IPS-20b (cell line): ENCODE results near the gene JAZF1.

Source experiments
- H3K27ac ChIP-seq: one replicate; pipeline ENCODE4 v1.5.1; 2013; ENCODE audit warnings: low read length
- H3K27me3 ChIP-seq: 2 replicates; pipeline ENCODE4 v1.6.1; 2013; ENCODE audit warnings: mild to moderate bottlenecking, low read length, inconsistent platforms; ENCODE audit not compliant: insufficient read depth
- H3K36me3 ChIP-seq: 2 replicates; pipeline ENCODE4 v1.6.1; 2013; ENCODE audit warnings: low read depth, mild to moderate bottlenecking, inconsistent platforms, low read length, moderate library complexity; ENCODE audit not compliant: insufficient read depth
- H3K4me1 ChIP-seq: 2 replicates; pipeline ENCODE4 v1.6.1; 2013; ENCODE audit warnings: mild to moderate bottlenecking, control low read depth, inconsistent platforms, low read length, moderate library complexity; ENCODE audit not compliant: insufficient read depth
- H3K4me3 ChIP-seq: 2 replicates; pipeline ENCODE4 v1.5.1; 2013; ENCODE audit warnings: mild to moderate bottlenecking, low read length, inconsistent platforms
- H3K9ac ChIP-seq: 2 replicates; pipeline ENCODE4 v1.6.1; 2013; ENCODE audit warnings: low read depth, mild to moderate bottlenecking, inconsistent platforms, low read length, moderate library complexity
- H3K9me3 ChIP-seq: 2 replicates; pipeline ENCODE4 v1.6.1; 2013; ENCODE audit warnings: mild to moderate bottlenecking, low read depth, low read length, inconsistent platforms; ENCODE audit not compliant: insufficient read depth

The JAZF1 gene

DNA sequence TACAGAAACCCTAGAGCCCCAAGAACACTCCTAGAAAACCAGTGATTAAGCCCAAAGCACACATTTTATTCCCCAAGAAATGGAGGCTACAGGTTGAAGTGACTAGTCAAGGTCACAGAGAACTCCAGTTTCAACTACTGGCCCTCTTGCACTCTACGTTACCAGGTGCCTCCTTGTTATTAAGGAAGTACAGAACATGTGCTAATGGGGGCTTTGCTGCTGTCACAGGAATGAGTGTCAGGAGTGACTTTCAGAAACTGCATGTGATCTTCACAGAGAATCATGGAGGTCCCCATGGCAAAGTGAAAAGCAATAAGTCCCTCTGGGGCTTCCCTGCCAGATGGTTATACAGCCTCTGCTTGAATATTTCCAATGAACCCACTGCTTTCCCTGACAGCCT, 19.3 kb downstream of the JAZF1 start:
- no peaks in the 10 kb centered on the region for H3K9me3 ChIP-seq
- peaks cover 11% of the 10 kb centered on the region for H3K4me1 ChIP-seq
- H3K9ac ChIP-seq, result no peak overlapping the region
- H3K36me3 ChIP-seq, result no peaks in the 10 kb centered on the region
- H3K4me3 ChIP-seq, result no peak overlapping the region
- H3K27me3 ChIP-seq, result no peaks in the 10 kb centered on the region
- H3K27ac ChIP-seq, result no peak overlapping the region

DNA sequence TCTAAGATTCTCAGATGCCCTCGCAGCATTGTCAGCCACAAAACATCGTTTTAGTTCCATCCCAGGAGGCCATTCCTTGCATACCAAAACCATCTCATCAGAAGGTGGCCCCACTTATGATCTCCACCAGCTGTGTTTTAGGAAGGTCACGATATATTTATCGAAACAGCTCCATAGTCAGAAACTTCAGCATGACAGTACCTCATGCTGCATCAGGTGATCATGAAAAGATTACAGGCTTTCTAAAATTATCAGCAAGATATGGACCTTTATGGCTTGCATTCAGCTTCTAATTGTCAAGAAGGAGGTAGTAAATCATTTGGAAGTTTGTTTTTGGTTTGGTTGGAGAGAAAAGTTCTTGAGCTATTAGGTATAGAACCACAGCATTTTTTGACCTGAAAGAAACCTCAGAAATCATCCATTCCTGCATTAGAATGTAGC, 20.0 kb downstream of the JAZF1 start:
- no peak overlapping the region for H3K4me3 ChIP-seq
- no peaks in the 10 kb centered on the region for H3K27me3 ChIP-seq
- H3K9me3 ChIP-seq, result no peaks in the 10 kb centered on the region
- H3K4me1 ChIP-seq, result peaks cover 11% of the 10 kb centered on the region
- H3K9ac ChIP-seq, result no peak overlapping the region
- no peak overlapping the region for H3K27ac ChIP-seq
- H3K36me3 ChIP-seq, result no peaks in the 10 kb centered on the region

DNA sequence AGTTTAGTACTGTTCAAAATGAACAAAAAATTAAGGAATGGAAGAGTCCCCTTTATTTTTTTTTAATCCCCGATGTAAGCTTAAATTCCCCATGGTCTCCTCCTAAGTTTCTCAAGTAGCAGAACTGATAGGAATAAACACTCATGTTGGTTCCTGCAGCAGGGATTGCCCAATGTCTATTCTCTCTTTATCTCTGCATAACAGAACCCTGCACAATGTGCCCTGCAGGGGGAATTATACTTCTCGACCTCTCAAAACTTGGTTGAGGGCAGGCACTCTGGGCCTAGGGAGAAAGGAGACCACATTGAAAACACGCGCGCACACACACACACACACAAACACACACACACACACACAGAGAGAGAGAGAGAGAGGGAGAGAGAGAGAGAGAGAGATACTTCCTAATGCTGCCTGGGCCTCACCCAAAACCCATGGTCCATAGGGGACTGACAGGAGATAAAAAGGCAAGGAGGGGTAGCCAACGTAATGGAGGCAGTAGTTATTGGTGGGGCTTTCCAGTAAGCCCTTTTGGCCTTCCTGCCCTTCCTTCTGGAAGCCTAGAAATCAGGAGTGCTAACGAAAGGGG, 22.7 kb downstream of the JAZF1 start:
- Histone ChIP-seq H3K4me1 (peaks cover 11% of the 10 kb centered on the region), H3K4me3 (no peak overlapping the region), H3K27ac (no peak overlapping the region), H3K36me3 (no peaks in the 10 kb centered on the region), H3K9me3 (no peaks in the 10 kb centered on the region), H3K9ac (no peak overlapping the region), H3K27me3 (no peaks in the 10 kb centered on the region)

DNA sequence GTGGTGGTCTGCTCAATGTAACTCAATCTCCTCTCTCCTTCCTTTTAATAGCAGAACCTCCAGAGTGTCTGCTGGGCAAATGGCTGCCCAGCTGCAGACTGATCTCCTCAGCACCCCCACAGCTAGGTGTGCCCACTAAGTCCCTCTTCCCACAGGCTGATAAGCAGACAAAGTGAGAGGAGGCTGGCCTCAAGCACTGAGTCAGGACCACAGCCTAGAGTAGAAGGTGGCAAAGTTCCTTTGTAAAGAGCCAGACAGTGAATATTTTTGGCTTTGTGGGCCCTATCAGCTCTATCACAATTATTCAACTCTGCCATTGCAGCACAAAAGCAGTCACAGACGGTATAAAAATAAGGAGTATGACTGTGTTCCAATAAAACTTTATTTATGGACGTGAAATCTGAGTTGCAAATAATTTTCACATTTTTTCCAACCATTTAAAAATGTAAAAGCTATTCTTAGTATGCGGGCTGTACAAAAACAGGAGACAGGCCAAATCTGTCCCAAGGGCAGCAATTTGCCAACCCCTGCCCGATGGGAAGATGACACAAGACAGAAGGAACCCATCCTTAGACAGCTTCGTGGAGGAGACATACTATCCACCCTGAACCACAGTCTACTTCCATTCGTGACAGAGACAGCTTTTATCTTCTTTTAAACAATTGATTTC, 23.4 kb downstream of the JAZF1 start:
- no peak overlapping the region for H3K27ac ChIP-seq
- H3K4me3 ChIP-seq, result no peak overlapping the region
- H3K36me3 ChIP-seq, result no peaks in the 10 kb centered on the region
- no peaks in the 10 kb centered on the region for H3K9me3 ChIP-seq
- peaks cover 11% of the 10 kb centered on the region for H3K4me1 ChIP-seq
- no peaks in the 10 kb centered on the region for H3K27me3 ChIP-seq
- H3K9ac ChIP-seq, result no peak overlapping the region

DNA sequence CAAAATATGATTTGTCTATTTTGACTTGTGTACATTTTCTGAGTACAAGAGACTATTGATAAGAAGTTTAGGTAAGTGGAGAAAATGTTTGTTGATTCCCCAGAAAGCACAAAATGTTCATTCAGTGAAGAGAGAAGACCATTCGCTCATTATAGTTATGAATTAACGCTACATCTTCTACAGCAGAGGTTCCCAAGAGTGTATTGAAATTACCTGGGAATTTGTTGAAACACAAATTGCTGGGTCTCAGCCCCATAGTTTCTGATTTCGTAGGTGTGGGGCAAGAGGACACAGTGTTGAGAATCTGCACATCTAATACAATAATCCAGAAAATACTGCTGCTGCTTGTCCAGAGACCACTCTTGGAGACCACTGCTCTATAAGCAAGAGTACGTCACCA, 24.2 kb downstream of the JAZF1 start:
- peaks cover 11% of the 10 kb centered on the region for H3K4me1 ChIP-seq
- no peaks in the 10 kb centered on the region for H3K27me3 ChIP-seq
- H3K9ac ChIP-seq, result no peak overlapping the region
- no peak overlapping the region for H3K4me3 ChIP-seq
- no peak overlapping the region for H3K27ac ChIP-seq
- H3K36me3 ChIP-seq, result no peaks in the 10 kb centered on the region
- H3K9me3 ChIP-seq, result no peaks in the 10 kb centered on the region

DNA sequence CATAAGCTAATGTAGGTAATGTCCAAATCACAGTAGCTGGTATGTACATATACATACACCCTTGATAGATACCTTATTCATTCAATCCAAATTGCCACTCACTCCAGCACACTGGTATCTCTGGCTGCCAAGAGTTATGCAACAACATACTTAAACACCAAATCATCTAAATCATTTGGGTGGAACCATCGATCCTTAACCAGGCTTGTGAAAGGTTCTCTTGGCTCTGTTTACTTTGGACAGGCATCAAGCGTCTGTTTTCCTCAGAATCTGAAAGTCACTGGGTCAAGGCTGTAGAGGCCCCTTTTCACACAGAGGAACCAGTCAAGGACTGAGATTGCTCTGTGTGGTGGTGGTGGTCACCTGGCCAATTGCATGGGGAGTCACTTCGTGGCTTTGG, 24.6 kb downstream of the JAZF1 start:
- H3K27ac ChIP-seq, result no peak overlapping the region
- no peaks in the 10 kb centered on the region for H3K27me3 ChIP-seq
- H3K4me3 ChIP-seq, result no peak overlapping the region
- peaks cover 11% of the 10 kb centered on the region for H3K4me1 ChIP-seq
- H3K9me3 ChIP-seq, result no peaks in the 10 kb centered on the region
- no peaks in the 10 kb centered on the region for H3K36me3 ChIP-seq
- no peak overlapping the region for H3K9ac ChIP-seq

DNA sequence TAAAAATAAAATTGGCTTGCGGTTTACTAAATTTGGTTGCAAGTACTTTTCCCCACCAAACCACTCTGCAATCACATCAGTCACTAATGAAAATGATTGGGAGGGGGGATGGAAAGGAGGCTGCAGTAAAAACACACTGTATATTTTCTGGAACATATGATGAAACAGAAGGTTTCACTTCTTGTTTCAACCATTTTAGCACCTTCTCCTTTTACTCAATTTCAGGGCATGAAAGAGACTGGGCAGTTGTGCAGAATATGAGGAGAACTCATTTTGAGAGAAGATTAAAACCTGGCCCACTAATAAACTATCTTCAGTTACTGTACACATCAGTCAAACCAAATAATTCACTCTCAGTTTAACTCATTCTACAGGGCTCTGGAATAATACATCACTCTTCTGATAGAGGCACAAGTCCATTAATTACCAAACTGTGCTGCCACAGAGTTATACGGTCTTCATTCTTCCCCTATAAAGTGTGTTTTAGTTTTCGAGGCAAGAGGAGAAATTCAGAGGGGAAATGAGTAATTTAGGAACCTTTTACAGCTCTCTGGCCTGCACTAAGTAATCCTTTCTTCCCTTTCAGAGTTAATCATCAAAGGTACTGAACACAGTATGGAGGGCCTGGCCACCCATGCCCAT, 25.5 kb downstream of the JAZF1 start:
- no peaks in the 10 kb centered on the region for H3K36me3 ChIP-seq
- H3K9ac ChIP-seq, result no peak overlapping the region
- H3K4me3 ChIP-seq, result no peak overlapping the region
- H3K27me3 ChIP-seq, result no peaks in the 10 kb centered on the region
- H3K4me1 ChIP-seq, result peaks cover 5% of the 10 kb centered on the region; the same call in 1 of the 2 replicates
- no peaks in the 10 kb centered on the region for H3K9me3 ChIP-seq
- H3K27ac ChIP-seq, result no peak overlapping the region

DNA sequence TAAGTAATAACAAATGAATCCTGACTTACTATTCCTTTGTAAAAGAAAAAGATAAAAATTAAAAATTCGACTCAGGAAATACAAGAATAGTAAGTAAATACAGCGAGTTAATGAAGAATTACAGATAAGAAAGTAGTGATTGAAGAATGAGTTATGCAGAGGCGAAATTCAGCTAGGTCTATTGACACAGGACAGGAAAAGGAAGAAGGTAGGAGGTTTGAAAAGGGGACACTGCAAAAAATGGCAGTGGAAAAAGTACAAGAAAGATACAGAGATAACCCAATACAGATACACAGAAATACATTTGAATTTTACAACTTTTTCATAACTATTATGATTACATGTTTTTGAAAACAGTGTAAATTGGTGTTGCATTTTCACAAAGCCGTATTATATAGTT, 28.0 kb downstream of the JAZF1 start:
- Histone ChIP-seq H3K9ac (no peak overlapping the region), H3K4me1 (peaks cover 8% of the 10 kb centered on the region; the same call in 1 of the 2 replicates), H3K27ac (no peak overlapping the region)

DNA sequence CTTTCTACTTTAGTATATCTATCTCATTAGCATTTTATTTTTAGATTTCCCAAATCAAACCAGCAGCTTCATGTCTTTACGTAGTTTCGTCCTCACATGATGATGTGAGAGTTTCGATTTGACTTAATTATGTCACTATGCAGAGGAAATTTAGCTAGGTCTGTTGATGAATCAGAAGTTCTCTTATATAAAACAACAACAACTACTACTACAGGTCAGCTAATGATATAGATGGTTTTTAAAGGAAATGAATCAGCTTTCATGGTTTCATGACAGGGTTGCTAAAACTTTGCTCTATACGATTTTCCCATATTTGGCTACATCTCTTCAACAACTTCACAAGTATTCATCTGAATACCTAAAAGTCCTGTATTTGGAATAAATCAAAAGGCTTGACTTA, 28.6 kb downstream of the JAZF1 start:
- no peak overlapping the region for H3K9ac ChIP-seq
- H3K27ac ChIP-seq, result no peak overlapping the region
- H3K9me3 ChIP-seq, result no peaks in the 10 kb centered on the region
- H3K4me1 ChIP-seq, result peaks cover 8% of the 10 kb centered on the region; the same call in 1 of the 2 replicates
- no peaks in the 10 kb centered on the region for H3K27me3 ChIP-seq
- H3K4me3 ChIP-seq, result no peak overlapping the region
- no peaks in the 10 kb centered on the region for H3K36me3 ChIP-seq

More for the DNA sequence above, 28.0 kb downstream of the JAZF1 start:
- Histone ChIP-seq H3K9me3 (no peaks in the 10 kb centered on the region), H3K36me3 (no peaks in the 10 kb centered on the region), H3K27me3 (no peaks in the 10 kb centered on the region), H3K4me3 (no peak overlapping the region)

DNA sequence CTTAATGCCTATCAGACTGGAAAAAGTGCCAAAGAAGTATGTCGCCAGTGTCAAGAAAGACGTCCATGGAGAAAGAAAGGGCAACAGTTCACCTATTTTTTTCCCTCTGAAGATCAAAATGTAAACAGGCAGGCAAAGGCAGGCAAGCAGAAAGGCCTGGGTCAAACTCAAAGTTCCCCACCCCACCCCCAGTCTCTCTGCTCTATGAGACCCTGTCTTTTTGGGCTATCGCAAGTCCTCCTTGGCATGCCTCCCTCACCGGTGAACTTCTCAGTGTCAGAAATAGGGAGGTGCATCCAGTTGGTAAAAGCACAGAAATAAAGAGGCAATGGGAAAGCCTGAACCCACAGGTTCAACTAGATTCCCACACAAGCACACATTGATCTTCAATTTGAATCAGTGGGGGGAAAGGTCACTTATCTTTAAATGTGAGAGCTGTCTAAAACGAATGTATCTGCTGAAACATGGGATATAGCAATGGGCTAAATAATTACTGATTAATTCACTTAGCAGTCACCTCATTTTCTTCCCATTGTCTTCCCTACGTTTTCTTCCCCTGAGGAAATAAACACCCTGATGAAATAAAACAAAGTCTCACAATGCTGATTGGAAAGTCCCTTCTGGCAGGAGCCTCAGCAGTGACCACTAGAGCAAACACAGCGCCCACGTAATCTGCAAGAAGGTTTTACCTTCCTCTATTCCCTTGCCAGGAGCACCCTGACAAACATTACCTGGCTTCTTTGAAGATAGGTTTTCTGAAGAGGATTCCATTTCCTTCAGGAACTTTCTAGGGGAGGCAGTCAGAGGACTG, 31.1 kb downstream of the JAZF1 start:
- Histone ChIP-seq H3K27ac (no peak overlapping the region), H3K4me1 (peaks cover 11% of the 10 kb centered on the region; the same call in 1 of the 2 replicates), H3K4me3 (no peak overlapping the region)

DNA sequence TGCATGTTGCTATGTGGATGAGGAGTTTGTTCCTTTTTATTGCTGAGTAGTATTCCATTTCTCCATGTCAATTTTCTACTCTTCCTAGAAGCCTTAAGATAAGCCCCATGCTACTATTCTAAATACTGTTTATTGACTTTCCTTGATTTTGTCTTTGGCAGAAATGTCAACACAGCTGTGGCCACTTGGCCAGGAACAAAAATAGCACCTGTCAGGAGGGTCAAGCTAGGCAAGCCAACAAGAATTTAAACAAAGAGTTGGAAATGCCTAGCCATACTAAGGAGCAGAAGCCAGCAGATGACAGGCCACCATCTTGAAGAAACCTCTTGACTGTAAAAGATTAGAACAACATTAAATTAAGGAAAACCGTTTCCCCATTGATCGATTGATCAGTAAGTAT, 34.7 kb downstream of the JAZF1 start:
- Histone ChIP-seq H3K4me3 (no peak overlapping the region), H3K9ac (no peak overlapping the region), H3K27me3 (no peaks in the 10 kb centered on the region), H3K27ac (no peak overlapping the region), H3K9me3 (no peaks in the 10 kb centered on the region), H3K4me1 (peaks cover 14% of the 10 kb centered on the region; the same call in 1 of the 2 replicates), H3K36me3 (no peaks in the 10 kb centered on the region)

More for the DNA sequence above, 31.1 kb downstream of the JAZF1 start:
- H3K9ac ChIP-seq, result no peak overlapping the region
- no peaks in the 10 kb centered on the region for H3K36me3 ChIP-seq
- H3K27me3 ChIP-seq, result no peaks in the 10 kb centered on the region
- no peaks in the 10 kb centered on the region for H3K9me3 ChIP-seq
